ENCODE data around the gene TUBA8.
"Not testable (repeated sequence)": the region's sequence is repeated elsewhere in the genome, so short reads cannot be mapped to it uniquely, and the experiment has no call there.

The TUBA8 gene

GRCh38 chr22:18108187-18108586 is 2.4 kb upstream of the TUBA8 start:
- DNase-seq: no peak

GRCh38 chr22:18109410-18110193 is 1.0 kb upstream of the TUBA8 start:
- no peak for DNase-seq

- DNase-seq: no peak
Measured at GRCh38 chr22:18110954-18111758, 547 bp downstream of the TUBA8 start.

- DNase-seq: no peak
Measured at GRCh38 chr22:18111759-18112330, 1.2 kb downstream of the TUBA8 start.

GRCh38 chr22:18112440-18112839 is 1.8 kb downstream of the TUBA8 start:
- no peak for DNase-seq

- DNase-seq: no peak
Measured at GRCh38 chr22:18113680-18114394, 3.2 kb downstream of the TUBA8 start.

- no peak for DNase-seq
Measured at GRCh38 chr22:18114495-18114894, 3.9 kb downstream of the TUBA8 start.

GRCh38 chr22:18114976-18115652 is 4.5 kb downstream of the TUBA8 start:
- DNase-seq: no peak

- no peak for DNase-seq
Measured at GRCh38 chr22:18115906-18116371, 5.3 kb downstream of the TUBA8 start.

GRCh38 chr22:18116634-18117033 is 6.0 kb downstream of the TUBA8 start:
- no peak for DNase-seq

GRCh38 chr22:18118345-18118915 is 7.8 kb downstream of the TUBA8 start:
- DNase-seq: no peak

- DNase-seq: no peak
Measured at GRCh38 chr22:18119409-18120110, 9.0 kb downstream of the TUBA8 start.

GRCh38 chr22:18120857-18121256 is 10.2 kb downstream of the TUBA8 start:
- DNase-seq: no peak

GRCh38 chr22:18121506-18121905 is 10.9 kb downstream of the TUBA8 start:
- no peak for DNase-seq

GRCh38 chr22:18121954-18122554 is 11.4 kb downstream of the TUBA8 start:
- no peak for DNase-seq

- DNase-seq: not testable (repeated sequence)
Measured at GRCh38 chr22:18123476-18124025, 12.9 kb downstream of the TUBA8 start.

GRCh38 chr22:18126606-18127005 is 16.0 kb downstream of the TUBA8 start:
- DNase-seq: no peak

- DNase-seq: no peak
Measured at GRCh38 chr22:18130018-18130417, 19.4 kb downstream of the TUBA8 start.

- DNase-seq: no peak
Measured at GRCh38 chr22:18130699-18131429, 20.3 kb downstream of the TUBA8 start.

- DNase-seq: no peak
Measured at GRCh38 chr22:18133452-18133851, 22.8 kb downstream of the TUBA8 start.
